Endodermal cell (in vitro differentiated cells): ENCODE measurements around the gene RUFY4. TPM values are rescaled to one million over a fixed set of nuclear protein-coding genes. Genes with fewer than 3 reads are reported as not detected.

Experiments
- DNase-seq: peaks from one replicate; pipeline ENCODE4 v3.0.0-alpha.2; 2017
- H3K27ac ChIP-seq: 2 replicates; pipeline ENCODE4 v1.5.1; 2013; ENCODE audit warnings: mild to moderate bottlenecking, low read depth, low read length, moderate library complexity
- H3K27me3 ChIP-seq: 2 replicates; pipeline ENCODE4 v1.6.1; 2013; ENCODE audit warnings: mild to moderate bottlenecking, low read length, moderate library complexity; ENCODE audit not compliant: insufficient read depth, control insufficient read depth, poor library complexity, severe bottlenecking
- H3K36me3 ChIP-seq: 2 replicates; pipeline ENCODE4 v1.7.0; 2013; ENCODE audit warnings: mild to moderate bottlenecking, low read length, moderate library complexity; ENCODE audit not compliant: control insufficient read depth, insufficient read depth
- H3K4me1 ChIP-seq: one replicate; pipeline ENCODE4 v1.7.0; 2013; ENCODE audit warnings: low read length; ENCODE audit not compliant: control insufficient read depth, insufficient read depth
- H3K4me3 ChIP-seq: 2 replicates; pipeline ENCODE4 v1.5.1; 2013; ENCODE audit warnings: mild to moderate bottlenecking, low read length, moderate library complexity
- H3K9ac ChIP-seq: 2 replicates; pipeline ENCODE4 v1.6.1; 2013; ENCODE audit warnings: mild to moderate bottlenecking, low read length, moderate library complexity; ENCODE audit not compliant: poor library complexity, severe bottlenecking; ENCODE audit errors: extremely low read depth
- H3K9me3 ChIP-seq: 2 replicates; pipeline ENCODE4 v1.6.1; 2013; ENCODE audit warnings: mild to moderate bottlenecking, low read length, moderate library complexity; ENCODE audit not compliant: control insufficient read depth
- H3K27ac Mint-ChIP-seq: 2 replicates; pipeline ENCODE4 v1.8.0; 2020; ENCODE audit warnings: mixed read lengths
- H3K27me3 Mint-ChIP-seq: 2 replicates; pipeline ENCODE4 v1.8.0; 2021; ENCODE audit warnings: mild to moderate bottlenecking, mixed read lengths; ENCODE audit not compliant: insufficient read depth
- H3K36me3 Mint-ChIP-seq: 2 replicates; pipeline ENCODE4 v1.8.0; 2020; ENCODE audit warnings: low read depth, mixed read lengths
- H3K4me1 Mint-ChIP-seq: 2 replicates; pipeline ENCODE4 v1.8.0; 2020; ENCODE audit warnings: mixed read lengths
- H3K4me3 Mint-ChIP-seq: 2 replicates; pipeline ENCODE4 v1.8.0; 2020; ENCODE audit warnings: mild to moderate bottlenecking, moderate library complexity, mixed read lengths
- H3K9me3 Mint-ChIP-seq: 2 replicates; pipeline ENCODE4 v1.8.0; 2020; ENCODE audit warnings: mild to moderate bottlenecking, mixed read lengths
- WGBS, 2 experiments: methylation state at CpG; one replicate each; pipeline versions ENCODE4 v1.1.5 to v1.1.7; 2013; ENCODE audit warnings: missing lambda C conversion rate in 2 of 2, mixed read lengths in 1 of 2; ENCODE audit not compliant: insufficient coverage in 1 of 2, insufficient read length in 1 of 2; 5-methylcytosine and 5-hydroxymethylcytosine counted together
- total RNA-seq, 2 donors: library from RNA; stranded (reverse); fragmentation: NEBNext Ultra II Directional in 1 of 2; extraction: Animal tissue kit (Norgen Biotek cat#: 25700) in 1 of 2; gene quantifications; 2 replicates in 1 of 2; 3 replicates in 1 of 2; pipeline ENCODE4 v1.2.1, GENCODE V29; 2021
- TF ChIP-seq, protein P1 (sequence below): fragments of 200-600 bp; sonication (generic); conservative IDR thresholded peaks from 2 replicates; pipeline ENCODE4 v1.5.0; 2021; ENCODE audit warnings: antibody characterized with exemption, mild to moderate bottlenecking

The RUFY4 gene
- total RNA-seq, 2 donors from 2014 or later: 0.35 TPM; not detected in 1

DNA sequence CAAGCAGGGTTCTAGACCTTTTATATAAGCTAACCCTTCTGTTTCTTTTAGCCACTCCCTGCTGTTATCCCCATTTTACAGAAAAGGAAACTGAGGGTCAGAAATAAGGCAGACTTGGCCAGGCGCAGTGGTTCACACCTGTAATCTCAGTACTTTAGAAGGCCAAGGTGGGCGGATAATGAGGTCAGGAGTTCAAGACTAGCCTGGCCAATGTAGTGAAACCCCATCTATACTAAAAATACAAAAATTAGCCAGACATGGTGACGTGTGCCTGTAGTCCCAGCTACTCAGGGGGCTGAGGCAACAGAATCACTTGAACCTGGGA, 14.3 kb downstream of the RUFY4 start:
- Histone ChIP-seq H3K27me3 (no peaks in the 10 kb centered on the region), H3K4me3 (no peak overlapping the region), H3K9me3 (peaks cover 8% of the 10 kb centered on the region), H3K4me1 (no peaks in the 10 kb centered on the region), H3K9ac (no peak overlapping the region), H3K36me3 (no peaks in the 10 kb centered on the region), H3K27ac (no peak overlapping the region)
- H3K27me3 Mint-ChIP-seq: peaks cover 9% of the 10 kb centered on the region
- no peaks in the 10 kb centered on the region for H3K36me3 Mint-ChIP-seq
- no peaks in the 10 kb centered on the region for H3K4me1 Mint-ChIP-seq
- TF ChIP-seq, protein P1, sequence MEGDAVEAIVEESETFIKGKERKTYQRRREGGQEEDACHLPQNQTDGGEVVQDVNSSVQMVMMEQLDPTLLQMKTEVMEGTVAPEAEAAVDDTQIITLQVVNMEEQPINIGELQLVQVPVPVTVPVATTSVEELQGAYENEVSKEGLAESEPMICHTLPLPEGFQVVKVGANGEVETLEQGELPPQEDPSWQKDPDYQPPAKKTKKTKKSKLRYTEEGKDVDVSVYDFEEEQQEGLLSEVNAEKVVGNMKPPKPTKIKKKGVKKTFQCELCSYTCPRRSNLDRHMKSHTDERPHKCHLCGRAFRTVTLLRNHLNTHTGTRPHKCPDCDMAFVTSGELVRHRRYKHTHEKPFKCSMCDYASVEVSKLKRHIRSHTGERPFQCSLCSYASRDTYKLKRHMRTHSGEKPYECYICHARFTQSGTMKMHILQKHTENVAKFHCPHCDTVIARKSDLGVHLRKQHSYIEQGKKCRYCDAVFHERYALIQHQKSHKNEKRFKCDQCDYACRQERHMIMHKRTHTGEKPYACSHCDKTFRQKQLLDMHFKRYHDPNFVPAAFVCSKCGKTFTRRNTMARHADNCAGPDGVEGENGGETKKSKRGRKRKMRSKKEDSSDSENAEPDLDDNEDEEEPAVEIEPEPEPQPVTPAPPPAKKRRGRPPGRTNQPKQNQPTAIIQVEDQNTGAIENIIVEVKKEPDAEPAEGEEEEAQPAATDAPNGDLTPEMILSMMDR: no peak
- H3K9me3 Mint-ChIP-seq: peaks cover 4% of the 10 kb centered on the region
- H3K27ac Mint-ChIP-seq: no peak overlapping the region
- 88% methylated on average over 1 to 3 of the region's 3 CpGs for WGBS, 2 experiments
- no peak for DNase-seq
- H3K4me3 Mint-ChIP-seq: no peak overlapping the region

DNA sequence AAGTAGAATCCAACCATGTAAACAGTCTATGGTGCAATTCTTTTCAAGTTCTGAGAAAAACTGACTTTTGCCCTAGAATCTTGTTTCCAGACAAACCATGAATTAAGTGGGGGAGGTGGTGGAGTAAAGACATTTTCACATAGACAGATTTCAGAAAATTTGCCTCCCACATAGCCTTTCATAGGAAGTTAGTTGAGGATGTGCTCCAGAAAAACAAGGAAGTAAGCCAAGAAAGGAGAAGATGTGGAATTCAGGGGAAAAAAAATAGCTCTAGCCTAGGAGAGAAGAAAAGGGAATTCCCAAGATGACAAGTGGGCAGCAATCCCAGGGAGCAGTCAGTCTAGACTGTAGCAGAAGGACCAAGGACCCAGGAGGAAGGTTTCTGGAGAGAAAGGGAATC, 17.4 kb downstream of the RUFY4 start:
- no peak for DNase-seq
- H3K36me3 Mint-ChIP-seq: no peaks in the 10 kb centered on the region
- no peak overlapping the region for H3K27ac ChIP-seq
- peaks cover 4% of the 10 kb centered on the region for H3K9me3 Mint-ChIP-seq
- TF ChIP-seq, protein P1: no peak
- H3K4me3 ChIP-seq: no peak overlapping the region
- H3K4me3 Mint-ChIP-seq: no peak overlapping the region
- no peaks in the 10 kb centered on the region for H3K4me1 ChIP-seq
- H3K4me1 Mint-ChIP-seq: no peaks in the 10 kb centered on the region
- no peaks in the 10 kb centered on the region for H3K36me3 ChIP-seq
- peaks cover 8% of the 10 kb centered on the region for H3K9me3 ChIP-seq
- peaks cover 22% of the 10 kb centered on the region for H3K27me3 Mint-ChIP-seq
- H3K27ac Mint-ChIP-seq: no peak overlapping the region
- H3K27me3 ChIP-seq: peaks cover 18% of the 10 kb centered on the region
- no peak overlapping the region for H3K9ac ChIP-seq

DNA sequence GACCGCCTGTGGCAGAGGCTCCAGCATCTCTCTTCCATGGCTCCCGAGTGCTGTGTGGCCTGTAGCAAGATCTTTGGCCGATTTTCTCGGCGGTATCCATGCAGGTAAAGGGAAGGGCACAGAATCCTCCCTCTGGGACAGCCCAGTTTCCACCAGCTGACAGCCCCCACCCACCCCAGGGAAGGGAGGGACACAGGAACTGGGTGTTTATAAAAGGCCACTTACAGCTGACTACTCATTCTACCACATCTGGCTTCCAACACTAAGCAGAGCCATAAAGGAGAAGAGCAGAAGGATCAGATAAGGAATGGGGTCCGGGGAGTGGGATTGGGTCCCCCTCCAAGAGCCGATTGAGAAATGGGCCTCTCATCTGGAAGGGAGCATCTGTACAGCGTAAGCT, 20.2 kb downstream of the RUFY4 start:
- no peaks in the 10 kb centered on the region for H3K4me1 ChIP-seq
- H3K4me1 Mint-ChIP-seq: no peaks in the 10 kb centered on the region
- H3K27ac ChIP-seq: no peak overlapping the region
- no peak overlapping the region for H3K4me3 ChIP-seq
- H3K36me3 ChIP-seq: no peaks in the 10 kb centered on the region
- TF ChIP-seq, protein P1: no peak
- peaks cover 4% of the 10 kb centered on the region for H3K9me3 Mint-ChIP-seq
- peaks cover 8% of the 10 kb centered on the region for H3K9me3 ChIP-seq
- 85 to 88% methylated on average over 3 to 8 of the region's 8 CpGs for WGBS, 2 experiments
- H3K36me3 Mint-ChIP-seq: no peaks in the 10 kb centered on the region
- DNase-seq: no peak
- H3K4me3 Mint-ChIP-seq: no peak overlapping the region
- peaks cover 28% of the 10 kb centered on the region for H3K27me3 Mint-ChIP-seq
- H3K27ac Mint-ChIP-seq: no peak overlapping the region
- H3K9ac ChIP-seq: no peak overlapping the region
- H3K27me3 ChIP-seq: peaks cover 33% of the 10 kb centered on the region
